ENCODE measurements around the gene SUGCT.

GRCh38 chr7:40350100-40350499, 215.3 kb downstream of the SUGCT start:
- TF ChIP-seq CTCF (conservative IDR thresholded peaks at IDR 0.05; ENCODE audit: low read length), result no peak
- no peak for TF ChIP-seq EZH2phosphoT487 (IDR thresholded peaks at IDR 0.05; ENCODE audit: borderline replicate concordance, low read depth, low read length)

Data from OCI-LY7 (cell line).